ENCODE data around the gene NHEJ1. TPM values are rescaled to one million over a fixed set of nuclear protein-coding genes. Genes with fewer than 3 reads are reported as not detected.

The NHEJ1 gene
- polyA plus RNA-seq, 1 donor (not counting 4 experiments of a cell fraction or from before 2014, with no cell fraction given): 13.1 TPM

DNA sequence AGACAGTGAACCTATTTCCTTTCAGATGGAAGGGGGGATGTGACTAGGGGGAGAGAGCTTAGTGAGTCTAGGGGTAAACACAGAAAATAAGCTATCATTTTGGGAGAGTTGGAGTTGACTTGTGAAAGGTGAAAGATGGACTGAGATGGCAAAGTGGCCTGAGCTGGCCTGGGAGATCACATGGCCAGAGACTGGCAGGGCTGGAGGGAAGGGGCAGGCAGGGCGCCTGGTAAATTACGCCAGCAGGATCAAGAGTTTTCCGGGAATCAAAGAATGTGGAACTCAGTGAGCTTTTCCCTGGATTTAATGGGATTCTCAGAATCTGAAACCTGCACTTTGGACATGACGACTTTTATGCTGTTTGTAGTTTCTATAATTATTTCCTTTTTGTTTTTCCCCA is 118.5 kb downstream of the NHEJ1 start:
- no peak overlapping the region for H3K4me3 ChIP-seq (ENCODE audit: control insufficient read depth in 2 of 3, extremely low read depth in 1 of 3, insufficient read depth in 2 of 3, low read depth in 1 of 3, low read length in 3 of 3)
- FAIRE-seq (no peak), DNase-seq (ENCODE audit: low read depth, low spot score) (no peak)
- no peak for TF ChIP-seq EZH2 (IDR thresholded peaks at IDR 0.05; ENCODE audit: low read length)
- TF ChIP-seq, protein P1, sequence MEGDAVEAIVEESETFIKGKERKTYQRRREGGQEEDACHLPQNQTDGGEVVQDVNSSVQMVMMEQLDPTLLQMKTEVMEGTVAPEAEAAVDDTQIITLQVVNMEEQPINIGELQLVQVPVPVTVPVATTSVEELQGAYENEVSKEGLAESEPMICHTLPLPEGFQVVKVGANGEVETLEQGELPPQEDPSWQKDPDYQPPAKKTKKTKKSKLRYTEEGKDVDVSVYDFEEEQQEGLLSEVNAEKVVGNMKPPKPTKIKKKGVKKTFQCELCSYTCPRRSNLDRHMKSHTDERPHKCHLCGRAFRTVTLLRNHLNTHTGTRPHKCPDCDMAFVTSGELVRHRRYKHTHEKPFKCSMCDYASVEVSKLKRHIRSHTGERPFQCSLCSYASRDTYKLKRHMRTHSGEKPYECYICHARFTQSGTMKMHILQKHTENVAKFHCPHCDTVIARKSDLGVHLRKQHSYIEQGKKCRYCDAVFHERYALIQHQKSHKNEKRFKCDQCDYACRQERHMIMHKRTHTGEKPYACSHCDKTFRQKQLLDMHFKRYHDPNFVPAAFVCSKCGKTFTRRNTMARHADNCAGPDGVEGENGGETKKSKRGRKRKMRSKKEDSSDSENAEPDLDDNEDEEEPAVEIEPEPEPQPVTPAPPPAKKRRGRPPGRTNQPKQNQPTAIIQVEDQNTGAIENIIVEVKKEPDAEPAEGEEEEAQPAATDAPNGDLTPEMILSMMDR (optimal IDR thresholded peaks at IDR 0.05 in 1 of 3, IDR thresholded peaks at IDR 0.05 in 1 of 3, conservative IDR thresholded peaks at IDR 0.05 in 1 of 3; ENCODE audit: extremely low read depth in 1 of 3, insufficient read depth in 2 of 3, low read length in 3 of 3): no peak
- H3K4me1 ChIP-seq (ENCODE audit: control insufficient read depth, extremely low read depth, insufficient read depth, low read length): no peaks in the 10 kb centered on the region
- peaks cover 24% of the 10 kb centered on the region for H3K27me3 ChIP-seq (ENCODE audit: control insufficient read depth, extremely low read depth, insufficient read depth, low read length)
- H2AFZ ChIP-seq (ENCODE audit: control insufficient read depth, low read length): no peak overlapping the region
- H3K27ac ChIP-seq (ENCODE audit: control insufficient read depth, insufficient read depth, low read length): no peak overlapping the region
- no peaks in the 10 kb centered on the region for H4K20me1 ChIP-seq (ENCODE audit: control insufficient read depth, extremely low read depth, insufficient read depth, low read length)
- H3K9me3 ChIP-seq (ENCODE audit: control insufficient read depth, low read depth, low read length): no peaks in the 10 kb centered on the region
- H3K4me2 ChIP-seq (ENCODE audit: control insufficient read depth, extremely low read depth, insufficient read depth, low read depth, low read length): no peak overlapping the region
- no peak overlapping the region for H3K9ac ChIP-seq (ENCODE audit: control insufficient read depth, extremely low read depth, insufficient read depth, low read length)
- H3K9me1 ChIP-seq (ENCODE audit: control insufficient read depth, extremely low read depth, insufficient read depth, low read length): no peaks in the 10 kb centered on the region
- H3K36me3 ChIP-seq (ENCODE audit: control insufficient read depth in 2 of 2, extremely low read depth in 1 of 2, insufficient read depth in 2 of 2, low read length in 2 of 2): no peaks in the 10 kb centered on the region
- no peaks in the 10 kb centered on the region for H3K79me2 ChIP-seq (ENCODE audit: control insufficient read depth, insufficient read depth, low read length)
- dilution Hi-C loops (cut with MboI; ENCODE audit: extremely low pct_ligation_motif_present, low sequenced_read_pairs): no loop called here

DNA sequence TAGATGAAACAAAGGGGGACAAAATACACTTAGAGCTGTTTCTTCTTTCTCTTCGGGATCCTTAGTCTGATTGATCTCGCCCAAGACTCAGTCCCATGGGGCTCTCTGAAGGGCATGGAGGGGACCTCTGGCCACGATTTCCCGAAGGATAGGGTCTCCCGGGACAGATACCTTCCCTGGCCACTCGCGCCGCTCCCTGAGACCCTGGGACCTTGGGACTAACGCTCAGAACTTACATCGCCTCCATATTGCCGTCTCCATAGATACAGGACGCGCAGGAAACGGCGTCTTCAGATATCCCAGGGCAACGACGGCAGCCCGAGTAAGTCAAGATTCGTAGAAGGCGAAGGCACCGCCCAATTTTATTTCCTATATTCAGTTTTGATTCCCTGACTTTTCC is 119.4 kb downstream of the NHEJ1 start, which contains the start of gene CFAP65:
CFAP65 (minus strand) TSS at position 265 of the 400 bp plus-strand sequence. CDS start 2,468 bp downstream, outside the sequence.
- H2AFZ ChIP-seq (ENCODE audit: control insufficient read depth, low read length): peak within 1 kb of the TSS; percentile 62
- H3K9ac ChIP-seq (ENCODE audit: control insufficient read depth, extremely low read depth, insufficient read depth, low read length): no peak within 1 kb of the TSS
- dilution Hi-C loops (cut with MboI; ENCODE audit: extremely low pct_ligation_motif_present, low sequenced_read_pairs): no loop called here
- H3K4me1 ChIP-seq (ENCODE audit: control insufficient read depth, extremely low read depth, insufficient read depth, low read length): no peaks in the 10 kb centered on the region
- no peak for TF ChIP-seq EZH2 (IDR thresholded peaks at IDR 0.05; ENCODE audit: low read length)
- TF ChIP-seq, protein P1 (optimal IDR thresholded peaks at IDR 0.05 in 1 of 3, IDR thresholded peaks at IDR 0.05 in 1 of 3, conservative IDR thresholded peaks at IDR 0.05 in 1 of 3; ENCODE audit: extremely low read depth in 1 of 3, insufficient read depth in 2 of 3, low read length in 3 of 3): no peak
- peaks cover 24% of the 10 kb centered on the region for H3K27me3 ChIP-seq (ENCODE audit: control insufficient read depth, extremely low read depth, insufficient read depth, low read length)
- peak within 1 kb of the TSS; percentile 36 to 50 (median 45) for H3K4me3 ChIP-seq (ENCODE audit: control insufficient read depth in 2 of 3, extremely low read depth in 1 of 3, insufficient read depth in 2 of 3, low read depth in 1 of 3, low read length in 3 of 3)
- H3K36me3 ChIP-seq (ENCODE audit: control insufficient read depth in 2 of 2, extremely low read depth in 1 of 2, insufficient read depth in 2 of 2, low read length in 2 of 2): no peaks in the 10 kb centered on the region
- H3K27ac ChIP-seq (ENCODE audit: control insufficient read depth, insufficient read depth, low read length): no peak within 1 kb of the TSS
- H3K9me3 ChIP-seq (ENCODE audit: control insufficient read depth, low read depth, low read length): no peaks in the 10 kb centered on the region
- FAIRE-seq (no peak), DNase-seq (ENCODE audit: low read depth, low spot score) (no peak)
- H3K9me1 ChIP-seq (ENCODE audit: control insufficient read depth, extremely low read depth, insufficient read depth, low read length): no peaks in the 10 kb centered on the region
- H3K4me2 ChIP-seq (ENCODE audit: control insufficient read depth, extremely low read depth, insufficient read depth, low read depth, low read length): peak within 1 kb of the TSS; percentile 78
- H4K20me1 ChIP-seq (ENCODE audit: control insufficient read depth, extremely low read depth, insufficient read depth, low read length): no peaks in the 10 kb centered on the region
- no peaks in the 10 kb centered on the region for H3K79me2 ChIP-seq (ENCODE audit: control insufficient read depth, insufficient read depth, low read length)
